Mononuclear cell (primary cell): ENCODE results near the gene HIBCH. TPM values are rescaled to one million over a fixed set of nuclear protein-coding genes. Genes with fewer than 3 reads are reported as not detected.
"Not testable (repeated sequence)": the region's sequence is repeated elsewhere in the genome, so short reads cannot be mapped to it uniquely, and the experiment has no call there.

Experiments used
- H3K27me3 ChIP-seq: 2 replicates; pipeline ENCODE4 v1.6.0; 2011; ENCODE audit warnings: low read length, control low read depth; ENCODE audit not compliant: insufficient read depth
- H3K4me1 ChIP-seq: 2 replicates; pipeline ENCODE4 v1.5.1; 2011; ENCODE audit warnings: mild to moderate bottlenecking, low read length, control low read depth; ENCODE audit not compliant: insufficient read depth
- H3K4me3 ChIP-seq: 2 replicates; pipeline ENCODE4 v1.5.1; 2011; ENCODE audit warnings: mild to moderate bottlenecking, low read length, moderate library complexity
- H3K9me3 ChIP-seq: 2 replicates; pipeline ENCODE4 v1.5.1; 2011; ENCODE audit warnings: low read depth, mild to moderate bottlenecking, control low read depth, low read length
- total RNA-seq: library from RNA; depleted of rRNA; stranded (reverse); fragments of >200 nt; gene quantifications from one replicate; pipeline ENCODE4 v1.2.3, GENCODE V29; 2012

Gene HIBCH
- total RNA-seq, 1 donor: 2.0 TPM

GRCh38 chr2:190157613-190158528 is 161.8 kb downstream of the HIBCH start:
- not testable (repeated sequence) for H3K4me1 ChIP-seq, H3K9me3 ChIP-seq, H3K4me3 ChIP-seq, H3K27me3 ChIP-seq

GRCh38 chr2:190156530-190157212 is 163.0 kb downstream of the HIBCH start:
- Histone ChIP-seq H3K4me3 (no peak overlapping the region), H3K27me3 (no peaks in the 10 kb centered on the region), H3K9me3 (no peaks in the 10 kb centered on the region), H3K4me1 (no peaks in the 10 kb centered on the region)

Other genes with a start within 250 kb of the HIBCH start
- gene INPP1, start 23.8 kb upstream of the HIBCH start, total RNA-seq: 2.2 TPM
- 77.1 TPM for gene MFSD6, start 88.5 kb upstream of the HIBCH start, total RNA-seq
- 6.8 TPM for gene NEMP2, start 214.9 kb upstream of the HIBCH start, total RNA-seq